Smooth muscle cell (in vitro differentiated cells): Measurements from ENCODE around the gene CDKN3. TPM values are rescaled to one million over a fixed set of nuclear protein-coding genes. Genes with fewer than 3 reads are reported as not detected.
"Not testable (repeated sequence)": the region's sequence is repeated elsewhere in the genome, so short reads cannot be mapped to it uniquely, and the experiment has no call there.

Source experiments
- DNase-seq: peaks from one replicate; lab custom pipeline; 2025; ENCODE audit not compliant: unreplicated experiment; lab: John Stamatoyannopoulos, UW
- H2AFZ ChIP-seq: fragments of 200-600 bp; sonication (generic); 2 replicates; pipeline ENCODE4 v1.6.0; 2016; ENCODE audit warnings: antibody characterized with exemption, low read depth, mild to moderate bottlenecking
- H3F3A ChIP-seq: fragments of 200-600 bp; sonication (generic); 2 replicates; pipeline ENCODE4 v1.6.0; 2017; ENCODE audit warnings: antibody characterized with exemption, low read depth
- H3K27ac ChIP-seq: fragments of 200-600 bp; sonication (generic); 2 replicates; pipeline ENCODE4 v1.5.1; 2016; ENCODE audit warnings: low read depth, mild to moderate bottlenecking
- H3K27me3 ChIP-seq: fragments of 200-600 bp; sonication (generic); 2 replicates; pipeline ENCODE4 v1.6.1; 2016; ENCODE audit warnings: low read depth, mild to moderate bottlenecking
- H3K36me3 ChIP-seq: fragments of 200-600 bp; sonication (generic); 2 replicates; pipeline ENCODE4 v1.5.1; 2016; ENCODE audit warnings: low read depth
- H3K4me1 ChIP-seq: fragments of 200-600 bp; sonication (generic); 2 replicates; pipeline ENCODE4 v1.5.1; 2016; ENCODE audit warnings: low read depth
- H3K4me2 ChIP-seq: fragments of 200-600 bp; sonication (generic); 2 replicates; pipeline ENCODE4 v1.6.0; 2016; ENCODE audit warnings: mild to moderate bottlenecking
- H3K4me3 ChIP-seq: fragments of 200-600 bp; sonication (generic); 2 replicates; pipeline ENCODE4 v1.5.1; 2016; ENCODE audit warnings: mild to moderate bottlenecking
- H3K79me2 ChIP-seq: fragments of 200-600 bp; sonication (generic); 2 replicates; pipeline ENCODE4 v1.6.0; 2016; ENCODE audit warnings: low read depth, mild to moderate bottlenecking
- H3K9ac ChIP-seq: fragments of 200-600 bp; sonication (generic); 2 replicates; pipeline ENCODE4 v1.6.0; 2016; ENCODE audit warnings: low read depth
- H3K9me3 ChIP-seq: fragments of 200-600 bp; sonication (generic); replicated peaks from 2 replicates; pipeline ENCODE4 v1.5.1; 2016; ENCODE audit warnings: low read depth
- H4K20me1 ChIP-seq: fragments of 200-600 bp; sonication (generic); 2 replicates; pipeline ENCODE4 v1.6.0; 2016; ENCODE audit warnings: low read depth
- CTCF ChIP-seq: fragments of 200-600 bp; sonication (generic); IDR thresholded peaks from 2 replicates; pipeline ENCODE4 v1.5.1; 2017; ENCODE audit warnings: borderline replicate concordance, mild to moderate bottlenecking, antibody characterized with exemption; ENCODE audit not compliant: insufficient read depth, poor library complexity, severe bottlenecking
- WGBS: methylation state at CpG from one replicate; pipeline ENCODE4 v1.1.7; 2016; ENCODE audit warnings: low lambda C conversion rate; 5-methylcytosine and 5-hydroxymethylcytosine counted together
- polyA plus RNA-seq: library from polyadenylated mRNA; unstranded; fragments of >200 nt; fragmentation: Nextera tagmentation; extraction: Ambion mirVana; gene quantifications from 2 replicates; pipeline ENCODE4 v1.2.1, GENCODE V29; 2016
- total RNA-seq: library from RNA; depleted of rRNA; stranded (reverse); fragments of >200 nt; gene quantifications from 2 replicates; pipeline ENCODE4 v1.2.3, GENCODE V29; 2014

The CDKN3 gene
- total and polyA plus RNA-seq, 2 experiments from 2014 or later, result 18.6 to 22.1 TPM

GRCh38 chr14:54399560-54399959 is 2.8 kb downstream of the CDKN3 start:
- H3K27ac ChIP-seq, result no peak overlapping the region
- peaks cover 8% of the 10 kb centered on the region for H3K4me1 ChIP-seq
- no peak for DNase-seq
- no peak overlapping the region for H3K9ac ChIP-seq
- no peaks in the 10 kb centered on the region for H3K79me2 ChIP-seq
- no peak overlapping the region for H2AFZ ChIP-seq
- H3K36me3 ChIP-seq, result no peaks in the 10 kb centered on the region
- H3F3A ChIP-seq, result no peaks in the 10 kb centered on the region
- WGBS, result 97% methylated on average over 2 of the region's 2 CpGs
- no peaks in the 10 kb centered on the region for H4K20me1 ChIP-seq
- no peak for TF ChIP-seq CTCF
- H3K27me3 ChIP-seq, result no peaks in the 10 kb centered on the region
- H3K9me3 ChIP-seq, result no peaks in the 10 kb centered on the region
- no peak overlapping the region for H3K4me2 ChIP-seq
- no peak overlapping the region for H3K4me3 ChIP-seq

GRCh38 chr14:54403401-54404005 is 6.7 kb downstream of the CDKN3 start:
- not testable (repeated sequence) for H3K27me3 ChIP-seq, H3K4me3 ChIP-seq, H3K4me1 ChIP-seq, H3K36me3 ChIP-seq, H3K4me2 ChIP-seq, H3K9me3 ChIP-seq, H2AFZ ChIP-seq, H3K27ac ChIP-seq, H3K9ac ChIP-seq, H3F3A ChIP-seq, DNase-seq, H3K79me2 ChIP-seq, H4K20me1 ChIP-seq
- WGBS, result 84% methylated on average over 6 of the region's 6 CpGs

- H3K36me3 ChIP-seq, result no peaks in the 10 kb centered on the region
These were observed 13.4 kb downstream of the CDKN3 start for GRCh38 chr14:54410215-54410614.

GRCh38 chr14:54411371-54411770 is 14.6 kb downstream of the CDKN3 start:
- no peaks in the 10 kb centered on the region for H3K9me3 ChIP-seq
- H3K27me3 ChIP-seq, result no peaks in the 10 kb centered on the region
- no peak overlapping the region for H3K9ac ChIP-seq
- no peak overlapping the region for H3K4me2 ChIP-seq
- no peak overlapping the region for H3K27ac ChIP-seq
- no peaks in the 10 kb centered on the region for H3K36me3 ChIP-seq
- 94% methylated on average over 3 of the region's 3 CpGs for WGBS
- H3K4me3 ChIP-seq, result no peak overlapping the region
- H2AFZ ChIP-seq, result no peak overlapping the region
- H3K79me2 ChIP-seq, result no peaks in the 10 kb centered on the region
- no peaks in the 10 kb centered on the region for H3K4me1 ChIP-seq
- DNase-seq, result no peak
- H3F3A ChIP-seq, result no peaks in the 10 kb centered on the region
- TF ChIP-seq CTCF, result no peak
- no peaks in the 10 kb centered on the region for H4K20me1 ChIP-seq

More at GRCh38 chr14:54410215-54410614, 13.4 kb downstream of the CDKN3 start:
- Histone ChIP-seq H4K20me1 (no peaks in the 10 kb centered on the region), H3K79me2 (no peaks in the 10 kb centered on the region), H3K9ac (no peak overlapping the region), H3F3A (no peaks in the 10 kb centered on the region), H3K27me3 (no peaks in the 10 kb centered on the region), H3K4me2 (no peak overlapping the region), H2AFZ (no peak overlapping the region), H3K4me1 (no peaks in the 10 kb centered on the region), H3K4me3 (no peak overlapping the region), H3K9me3 (no peaks in the 10 kb centered on the region), H3K27ac (no peak overlapping the region)
- WGBS, result 100% methylated on average over 1 of the region's 1 CpG
- TF ChIP-seq CTCF, result no peak
- DNase-seq, result no peak
